Smooth muscle cell of the brain vasculature (primary cell): ENCODE data around the gene FBLN1.

Source experiments
- DNase-seq: peaks from one replicate; pipeline ENCODE4 v3.0.0-alpha.2; 2012; ENCODE audit warnings: low read depth, low spot score

The FBLN1 gene

GRCh38 chr22:45563362-45564040 is 60.8 kb downstream of the FBLN1 start:
- DNase-seq, result no peak

- no peak for DNase-seq
Measured at GRCh38 chr22:45564349-45565030, 61.8 kb downstream of the FBLN1 start.

- DNase-seq, result no peak
Measured at GRCh38 chr22:45565171-45565570, 62.5 kb downstream of the FBLN1 start.

GRCh38 chr22:45565973-45566372 is 63.3 kb downstream of the FBLN1 start:
- DNase-seq, result no peak

- no peak for DNase-seq
Measured at GRCh38 chr22:45568213-45568612, 65.5 kb downstream of the FBLN1 start.

- DNase-seq, result no peak
Measured at GRCh38 chr22:45571089-45571488, 68.4 kb downstream of the FBLN1 start.

- DNase-seq, result no peak
Measured at GRCh38 chr22:45572444-45572843, 69.8 kb downstream of the FBLN1 start.

GRCh38 chr22:45574069-45574703 is 71.5 kb downstream of the FBLN1 start:
- DNase-seq, result no peak

GRCh38 chr22:45575173-45575572 is 72.5 kb downstream of the FBLN1 start:
- no peak for DNase-seq

- no peak for DNase-seq
Measured at GRCh38 chr22:45575607-45576272, 73.1 kb downstream of the FBLN1 start.

- DNase-seq, result no peak
Measured at GRCh38 chr22:45576273-45576625, 73.6 kb downstream of the FBLN1 start.

- DNase-seq, result no peak
Measured at GRCh38 chr22:45576730-45577464, 74.2 kb downstream of the FBLN1 start.

GRCh38 chr22:45577746-45578523 is 75.3 kb downstream of the FBLN1 start:
- DNase-seq, result peak; percentile 65

- no peak for DNase-seq
Measured at GRCh38 chr22:45578524-45579147, 76.0 kb downstream of the FBLN1 start.

- DNase-seq, result no peak
Measured at GRCh38 chr22:45579306-45579705, 76.6 kb downstream of the FBLN1 start.

GRCh38 chr22:45579806-45580725 is 77.4 kb downstream of the FBLN1 start:
- no peak for DNase-seq

GRCh38 chr22:45580726-45581381 is 78.2 kb downstream of the FBLN1 start:
- no peak for DNase-seq

GRCh38 chr22:45581549-45582080 is 78.9 kb downstream of the FBLN1 start:
- DNase-seq, result no peak
